Measurements from ENCODE around the gene FAM83G.

GRCh38 chr17:18928628-18929125 lies 75.9 kb downstream of the FAM83G start:
- TF ChIP-seq BHLHE40 (IDR thresholded peaks at IDR 0.05; ENCODE audit: borderline replicate concordance) (no peak), L3MBTL2 (conservative IDR thresholded peaks at IDR 0.05) (no peak), NFRKB (IDR thresholded peaks at IDR 0.05) (no peak), ELF4 (IDR thresholded peaks at IDR 0.05) (no peak), CTBP1 (IDR thresholded peaks at IDR 0.05; ENCODE audit: borderline replicate concordance) (no peak), SP1 (IDR thresholded peaks at IDR 0.05) (no peak)

All from HEK293T (cell line).